Esophagus mucosa (tissue), 1 donor: Measurements from ENCODE around the gene TNFRSF1A. TPM values are rescaled to one million over a fixed set of nuclear protein-coding genes. Genes with fewer than 3 reads are reported as not detected.
"Not testable (repeated sequence)": the region's sequence is repeated elsewhere in the genome, so short reads cannot be mapped to it uniquely, and the experiment has no call there.

Experiments used
- ATAC-seq: fragments of 200-7000 bp; cut with Tn5 transposase; one replicate; pipeline ENCODE4 v1.9.1; 2020
- total RNA-seq: library from RNA; stranded (reverse); gene quantifications from one replicate; pipeline ENCODE4 v1.2.4, GENCODE V29; 2023
- donor health status: DM: yes; HTN: yes; CAD: no.

TNFRSF1A gene
- total RNA-seq, 1 donor from 2014 or later = 99.3 TPM

- no peak for ATAC-seq
Observed at GRCh38 chr12:6302621-6303020, 39.3 kb downstream of the TNFRSF1A start.

- ATAC-seq = no peak
Observed at GRCh38 chr12:6301721-6302120, 40.2 kb downstream of the TNFRSF1A start.

GRCh38 chr12:6297170-6297569 is 44.7 kb downstream of the TNFRSF1A start:
- no peak for ATAC-seq

GRCh38 chr12:6295094-6295811 is 46.6 kb downstream of the TNFRSF1A start:
- ATAC-seq = peak; percentile 96

- peak; percentile 53 for ATAC-seq
Observed at GRCh38 chr12:6294156-6295093, 47.5 kb downstream of the TNFRSF1A start.

- no peak for ATAC-seq
Observed at GRCh38 chr12:6292606-6293005, 49.3 kb downstream of the TNFRSF1A start.

GRCh38 chr12:6289906-6290305 is 52.0 kb downstream of the TNFRSF1A start:
- not testable (repeated sequence) for ATAC-seq

GRCh38 chr12:6289081-6289480 is 52.8 kb downstream of the TNFRSF1A start:
- ATAC-seq = not testable (repeated sequence)

- ATAC-seq = peak; percentile 62
Observed at GRCh38 chr12:6288235-6288634, 53.6 kb downstream of the TNFRSF1A start.

GRCh38 chr12:6285532-6286306 is 56.2 kb downstream of the TNFRSF1A start:
- ATAC-seq = no peak

- peak; percentile 43 for ATAC-seq
Observed at GRCh38 chr12:6285063-6285477, 56.8 kb downstream of the TNFRSF1A start.

- no peak for ATAC-seq
Observed at GRCh38 chr12:6284273-6284672, 57.6 kb downstream of the TNFRSF1A start.

GRCh38 chr12:6282453-6282840 is 59.4 kb downstream of the TNFRSF1A start:
- ATAC-seq = no peak

- ATAC-seq = no peak
Observed at GRCh38 chr12:6281081-6281809, 60.6 kb downstream of the TNFRSF1A start.

- ATAC-seq = no peak
Observed at GRCh38 chr12:6280672-6281071, 61.2 kb downstream of the TNFRSF1A start.

- peak; percentile 57 for ATAC-seq
Observed at GRCh38 chr12:6280053-6280469, 61.8 kb downstream of the TNFRSF1A start.

GRCh38 chr12:6279631-6280030 is 62.2 kb downstream of the TNFRSF1A start:
- no peak for ATAC-seq

- no peak for ATAC-seq
Observed at GRCh38 chr12:6279256-6279628, 62.6 kb downstream of the TNFRSF1A start.
